Suppressor macrophage treated with lipopolysaccharide for 1 hour (primary cell): ENCODE measurements around the gene RHPN2.
A peak's percentile ranks its signal among the peaks of the same experiment; 100 is the strongest.
"Not testable (repeated sequence)": the region's sequence is repeated elsewhere in the genome, so short reads cannot be mapped to it uniquely, and the experiment has no call there.

Experiments used
- DNase-seq, 3 donors: peaks; one replicate each; pipeline ENCODE4 v3.0.0-alpha.2; 2020 to 2022

The RHPN2 gene

DNA sequence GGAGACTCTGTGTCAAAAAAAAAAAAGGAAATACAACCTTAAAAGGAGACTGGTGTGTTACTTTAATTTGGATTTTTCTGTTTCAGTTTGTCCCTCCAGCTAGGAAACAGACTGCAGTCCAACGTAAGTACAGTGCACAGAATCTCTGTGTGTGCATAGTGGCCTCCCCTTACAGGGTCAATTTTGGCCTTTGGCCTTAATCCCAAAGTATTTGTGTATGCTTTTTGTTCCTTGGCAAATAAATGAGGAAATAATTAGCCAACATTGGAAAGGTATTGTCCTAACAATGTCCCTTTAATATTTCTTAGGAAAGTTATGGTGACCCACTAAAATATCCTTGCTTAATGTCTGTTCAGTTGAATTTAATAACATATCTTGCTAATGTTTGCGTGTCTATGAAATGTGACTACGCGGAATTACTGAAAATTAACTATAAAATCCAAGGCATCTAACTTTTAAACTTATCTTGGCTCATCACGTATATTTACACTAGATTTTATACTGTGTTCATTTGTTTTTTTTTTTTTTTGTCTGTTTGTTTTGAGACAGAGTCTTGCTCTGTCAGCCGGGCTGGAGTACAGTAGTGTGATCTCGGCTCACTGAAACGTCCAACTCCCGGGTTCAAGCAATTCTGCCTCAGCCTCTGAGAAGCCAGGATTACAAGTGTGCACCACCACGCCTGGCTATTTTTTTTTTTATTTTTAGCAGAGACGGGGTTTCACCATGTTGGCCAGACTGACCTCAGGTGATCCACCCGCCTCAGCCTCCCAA lies 39.0 kb downstream of the RHPN2 start:
- not testable (repeated sequence) for DNase-seq

GRCh38 chr19:33024398-33024797 lies 40.3 kb downstream of the RHPN2 start:
- no peak for DNase-seq

DNA sequence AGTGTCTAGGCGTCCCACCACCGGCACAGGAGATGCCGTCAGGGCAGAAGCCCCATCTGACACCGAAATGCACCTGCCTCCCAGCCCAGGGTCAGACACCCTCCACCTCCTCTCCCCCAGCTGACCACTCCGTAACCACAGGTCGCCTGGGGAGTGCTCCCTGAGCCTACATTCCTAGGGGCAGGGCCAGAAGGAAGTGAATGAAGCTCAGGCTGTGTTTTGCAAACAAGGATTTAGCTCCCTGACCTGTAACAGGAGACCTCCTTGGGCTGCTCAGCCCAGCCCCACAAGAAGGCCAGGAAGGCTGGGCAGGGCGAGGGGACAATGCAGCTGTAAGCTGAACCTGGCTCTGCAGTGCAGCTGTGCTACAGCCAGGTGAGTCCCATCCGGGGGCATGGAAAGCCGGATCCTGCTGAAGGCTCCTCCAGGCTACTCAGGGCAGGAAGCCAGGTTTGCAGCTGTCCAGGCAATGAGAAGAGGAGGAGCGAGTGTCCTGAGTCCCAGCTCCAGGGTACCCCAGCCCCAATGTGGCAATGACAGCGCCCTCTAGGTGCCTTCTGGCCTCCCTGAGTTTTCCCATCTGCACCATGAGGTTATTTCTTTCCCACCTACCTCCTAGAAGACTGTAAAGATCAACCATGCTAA lies 42.1 kb downstream of the RHPN2 start:
- DNase-seq: no peak

DNA sequence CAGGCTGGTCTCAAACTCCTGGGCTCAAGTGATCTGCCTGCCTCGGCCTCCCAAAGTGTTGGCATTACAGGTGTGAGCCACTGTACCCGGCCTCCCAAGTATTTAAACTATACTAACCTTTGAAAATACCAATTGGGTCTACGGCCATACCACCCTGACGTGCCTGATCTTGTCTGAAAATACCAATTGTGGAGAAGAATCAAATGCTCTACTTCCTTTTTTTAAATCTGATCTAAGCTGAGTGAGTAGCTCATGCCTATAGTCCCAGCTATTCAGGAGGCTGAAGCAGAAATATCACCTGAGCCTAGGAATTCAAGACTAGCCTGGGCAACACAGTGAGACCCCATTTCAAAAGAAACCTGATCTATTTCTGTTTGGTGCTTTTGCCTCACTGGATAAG lies 53.8 kb downstream of the RHPN2 start:
- DNase-seq: not testable (repeated sequence)

DNA sequence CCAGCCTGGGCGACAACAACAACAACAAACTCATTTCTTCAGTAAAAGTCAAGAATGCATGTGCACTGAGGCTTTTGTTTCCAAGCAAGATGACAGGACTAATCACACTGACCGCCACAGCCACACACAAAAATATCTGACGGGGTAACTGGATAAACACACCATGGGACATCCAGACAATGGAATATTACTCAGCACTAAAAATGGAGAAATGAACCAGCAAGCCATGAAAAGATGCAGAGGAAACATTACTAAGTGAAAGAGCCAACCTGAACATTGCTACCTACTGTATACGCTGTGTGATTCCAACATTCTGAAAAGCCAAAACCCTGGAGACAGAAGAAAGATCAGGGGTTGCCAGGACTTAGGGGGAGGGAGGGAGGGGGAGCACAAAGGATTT lies 56.0 kb downstream of the RHPN2 start:
- no peak for DNase-seq

GRCh38 chr19:33005440-33005839 lies 59.2 kb downstream of the RHPN2 start:
- no peak for DNase-seq

DNA sequence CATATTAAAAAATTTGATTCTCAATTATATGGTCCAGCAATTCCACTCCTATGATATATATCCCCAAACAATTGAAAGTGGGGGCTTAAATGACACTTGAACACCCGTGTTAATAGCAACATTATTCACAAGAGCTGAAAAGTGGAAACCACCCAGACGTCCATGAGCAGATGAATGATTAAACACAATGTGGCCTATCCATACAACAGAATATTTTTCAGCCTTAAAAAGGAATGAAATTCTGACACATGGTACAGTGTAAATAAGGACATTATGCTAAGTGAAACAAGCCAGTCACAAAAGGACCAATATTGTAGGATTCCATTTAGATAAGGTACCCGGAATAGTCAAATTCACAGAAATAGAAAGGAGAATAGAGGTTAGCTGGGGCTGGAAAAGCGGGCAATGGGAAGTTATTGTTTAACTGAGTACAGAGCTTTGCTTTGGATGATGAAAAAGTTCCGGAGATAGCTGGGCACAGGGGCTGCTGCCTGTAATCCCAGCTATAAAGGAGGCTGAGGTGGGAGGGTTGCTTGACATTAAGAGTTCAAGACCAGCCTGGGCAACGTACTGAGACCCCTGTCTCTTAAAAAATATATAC lies 61.2 kb downstream of the RHPN2 start:
- not testable (repeated sequence) for DNase-seq

- DNase-seq: not testable (repeated sequence)
These were observed 62.4 kb downstream of the RHPN2 start for GRCh38 chr19:33002126-33002865.

GRCh38 chr19:33000910-33001309 lies 63.8 kb downstream of the RHPN2 start:
- no peak for DNase-seq

GRCh38 chr19:33000510-33000909 lies 64.2 kb downstream of the RHPN2 start:
- DNase-seq: no peak

DNA sequence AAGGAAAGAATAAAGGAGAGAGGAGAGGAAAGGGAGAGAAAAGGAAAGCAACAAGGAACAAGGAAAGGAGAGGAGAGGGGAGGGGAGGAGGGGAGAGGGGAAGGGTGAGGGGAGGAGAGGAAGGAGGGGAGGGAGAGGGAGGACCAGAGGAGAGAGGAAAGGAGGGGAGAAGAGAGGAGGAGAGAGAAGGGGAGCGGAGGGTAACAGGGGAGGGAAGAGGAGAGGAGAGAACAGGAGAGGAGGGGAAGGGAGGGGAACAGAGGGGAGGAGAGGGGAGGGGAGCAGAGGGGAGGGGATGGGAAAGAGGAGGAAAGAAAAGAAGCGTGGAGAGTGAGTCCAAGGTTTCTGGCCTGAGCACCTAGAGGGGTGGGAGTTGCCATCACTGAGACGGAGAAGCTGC lies 66.0 kb downstream of the RHPN2 start:
- no peak for DNase-seq

DNA sequence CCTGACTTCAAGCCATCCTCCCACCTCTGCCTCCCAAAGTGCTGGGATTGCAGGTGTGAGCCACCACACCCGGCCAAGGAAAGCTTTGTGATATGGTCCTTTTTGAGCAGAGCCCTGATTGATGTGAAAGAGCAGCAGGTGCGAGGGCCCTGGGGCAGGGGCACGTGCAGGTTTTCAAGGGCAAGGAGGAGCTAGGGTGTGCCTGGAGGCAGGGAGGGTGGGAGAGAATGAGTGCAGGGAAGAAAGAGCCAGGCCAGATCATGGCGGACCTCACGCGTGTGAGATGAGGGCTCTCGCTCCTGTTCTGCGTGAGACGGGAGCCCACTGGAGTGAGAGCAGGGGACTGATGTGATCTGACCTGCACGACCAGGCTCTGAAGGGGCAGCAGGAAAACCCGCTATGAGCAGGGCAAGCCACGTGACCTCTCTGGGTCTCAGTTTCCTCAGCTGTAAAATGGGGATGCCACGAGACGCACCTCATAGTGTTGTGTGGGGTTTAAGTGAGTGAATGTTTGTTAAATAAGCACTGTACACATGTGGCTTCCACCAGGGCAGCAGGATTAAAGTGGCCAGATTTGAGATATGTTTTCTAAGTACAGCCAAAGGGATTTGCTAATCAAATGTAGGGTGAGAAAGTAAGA lies 66.9 kb downstream of the RHPN2 start:
- no peak for DNase-seq

DNA sequence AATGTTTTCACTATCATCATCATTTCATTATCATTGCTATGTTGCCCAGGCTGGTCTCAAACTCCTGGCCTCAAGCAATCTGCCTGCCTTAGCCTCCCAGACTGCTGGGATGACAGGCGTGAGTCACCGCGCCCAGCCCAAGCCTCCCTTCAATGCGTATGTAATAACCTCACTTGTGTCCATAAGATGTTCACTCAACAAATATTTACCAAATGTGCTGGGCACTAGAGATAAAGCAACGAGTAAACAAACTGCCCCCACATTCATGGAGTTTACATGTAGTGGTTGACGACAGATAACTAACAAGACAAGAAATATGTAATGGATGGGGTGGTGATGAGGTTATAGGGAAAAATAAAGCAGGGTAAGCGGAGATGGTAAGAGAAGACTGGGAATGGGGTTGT lies 67.6 kb downstream of the RHPN2 start:
- DNase-seq: not testable (repeated sequence)

DNA sequence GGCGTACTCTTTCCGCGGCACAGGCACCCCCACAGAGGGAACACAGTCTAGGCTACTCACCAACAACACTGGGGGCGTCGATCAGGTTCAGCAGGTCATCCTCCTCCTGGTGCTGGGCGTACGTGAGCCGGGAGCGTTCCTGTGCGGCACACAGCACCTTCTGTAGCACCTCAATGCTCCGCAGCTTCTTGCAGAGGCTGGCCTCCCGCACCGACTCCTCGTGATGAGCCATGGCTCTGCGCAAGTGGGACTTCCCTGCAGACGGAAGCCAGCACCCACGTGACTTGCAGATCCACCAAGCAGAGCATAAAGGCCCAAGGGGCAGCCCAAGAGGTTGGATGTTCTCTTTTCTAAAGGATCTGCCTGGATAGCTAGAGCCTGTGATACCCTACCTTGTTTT lies 68.7 kb downstream of the RHPN2 start:
- DNase-seq: not testable (repeated sequence)

- DNase-seq: no peak
These were observed 76.0 kb downstream of the RHPN2 start for GRCh38 chr19:32988724-32989123.

GRCh38 chr19:32988254-32988653 lies 76.4 kb downstream of the RHPN2 start:
- not testable (repeated sequence) for DNase-seq

DNA sequence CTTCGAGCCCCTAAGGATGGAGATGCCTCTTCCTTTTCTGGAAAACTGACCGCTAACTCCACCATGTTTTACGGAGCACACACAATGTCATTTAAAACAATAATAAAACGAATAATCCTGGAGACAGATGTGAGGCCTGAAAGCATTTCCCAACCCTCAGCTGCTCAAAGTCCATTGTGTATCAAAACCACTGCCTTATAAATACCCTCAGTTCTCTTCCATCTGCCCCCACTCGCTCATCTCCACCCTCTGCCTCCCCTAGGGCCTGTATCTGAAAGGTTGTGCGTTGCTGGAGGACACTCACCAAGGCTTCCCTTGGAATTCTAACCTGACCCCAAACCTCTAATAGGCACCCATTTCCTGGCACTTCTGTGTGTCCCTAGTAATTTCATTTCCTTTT lies 82.2 kb downstream of the RHPN2 start:
- DNase-seq: not testable (repeated sequence)

- DNase-seq: not testable (repeated sequence)
These were observed 84.9 kb downstream of the RHPN2 start for GRCh38 chr19:32979807-32980206.

- not testable (repeated sequence) for DNase-seq
These were observed 86.9 kb downstream of the RHPN2 start for GRCh38 chr19:32977813-32978212.

GRCh38 chr19:32977280-32977679 lies 87.4 kb downstream of the RHPN2 start:
- DNase-seq: peak in 1 of 3 donors; percentile 9

DNA sequence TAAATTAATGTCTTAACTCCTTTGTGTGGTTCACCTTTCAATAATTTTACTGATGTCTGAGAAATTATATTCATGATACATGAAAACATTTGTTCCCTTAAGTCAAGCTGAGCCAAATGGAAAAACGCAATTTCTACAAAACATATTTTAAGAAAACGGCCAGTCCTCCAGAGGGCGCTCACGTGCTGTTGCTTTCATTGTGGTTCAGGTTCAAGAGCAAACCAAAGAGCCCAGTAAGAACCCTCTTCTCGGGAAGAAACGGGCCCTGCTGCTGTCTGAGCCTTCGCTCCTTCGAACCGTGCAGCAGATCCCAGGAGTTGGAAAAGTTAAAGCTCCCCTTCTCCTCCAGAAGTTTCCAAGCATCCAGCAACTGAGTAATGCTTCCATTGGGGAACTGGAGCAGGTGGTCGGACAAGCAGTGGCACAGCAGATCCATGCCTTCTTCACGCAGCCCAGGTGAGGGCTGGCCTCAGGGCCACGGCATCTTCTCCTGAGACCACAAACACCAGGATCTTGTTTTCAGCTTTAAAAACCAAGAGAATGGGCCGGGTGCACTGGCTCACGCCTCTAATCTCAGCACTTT lies 88.4 kb downstream of the RHPN2 start:
- DNase-seq: peak; percentile 69 to 83 (median 77)
